Activated CD4-positive, alpha-beta memory T cell treated with anti-CD3 and anti-CD28 coated beads for 36 hours (primary cell): ENCODE measurements around the gene GSG1. TPM values are rescaled to one million over a fixed set of nuclear protein-coding genes. Genes with fewer than 3 reads are reported as not detected.
A peak's percentile ranks its signal among the peaks of the same experiment; 100 is the strongest.

Experiments used
- CTCF ChIA-PET: fragments of 350-600 bp; sonication (Branson Sonifier 250); formaldehyde crosslinking; loops from one replicate; lab custom pipeline; 2021; ENCODE audit warnings: antibody characterized with exemption, inconsistent platforms; lab: Charles Lee
- POLR2A ChIA-PET: fragments of 350-600 bp; sonication (Branson Sonifier 250); formaldehyde crosslinking; loops from one replicate; lab custom pipeline; 2021; ENCODE audit warnings: antibody characterized with exemption; lab: Charles Lee
- DNase-seq: peaks from one replicate; pipeline ENCODE4 v3.0.0-alpha.2; 2020
- H3K27ac Mint-ChIP-seq: one replicate; pipeline ENCODE4 v1.8.0; 2021; ENCODE audit warnings: mixed read lengths
- H3K27me3 Mint-ChIP-seq: one replicate; pipeline ENCODE4 v1.8.0; 2021; ENCODE audit warnings: mixed read lengths
- H3K36me3 Mint-ChIP-seq: one replicate; pipeline ENCODE4 v1.8.0; 2021; ENCODE audit warnings: mixed read lengths
- H3K4me1 Mint-ChIP-seq: one replicate; pipeline ENCODE4 v1.8.0; 2021; ENCODE audit warnings: low read depth, mixed read lengths
- H3K4me3 Mint-ChIP-seq: one replicate; pipeline ENCODE4 v1.8.0; 2021; ENCODE audit warnings: mild to moderate bottlenecking, mixed read lengths
- H3K9me3 Mint-ChIP-seq: one replicate; pipeline ENCODE4 v1.8.0; 2021; ENCODE audit warnings: mixed read lengths
- intact Hi-C: fragments of 100-400 bp; cut with micrococcal nuclease; formaldehyde crosslinking; loops from one replicate; pipeline ENCODE4 v1.15.1; 2023
- total RNA-seq, 2 experiments: library from RNA; stranded (reverse); gene quantifications; one replicate each; pipeline ENCODE4 v1.2.3, GENCODE V29; 2021

GSG1 gene
- total RNA-seq, 2 experiments from 2014 or later = not detected

- no peaks in the 10 kb centered on the region for H3K36me3 Mint-ChIP-seq
- ChIA-PET POLR2A (interaction anchor here (2.5 to 3.9 kb wide), 3 partner anchors 95 to 110 kb away, joined by 17 to 27 read pairs (median 18); partner anchors contain the start of gene EMP1), CTCF (interaction anchor here (0.6 to 6.0 kb wide), 7 partner anchors 15 to 184 kb away, joined by 3 to 173 read pairs (median 7); no protein-coding TSS in a partner anchor)
- peaks cover 57% of the 10 kb centered on the region for H3K4me1 Mint-ChIP-seq
- peak overlapping the region; percentile 57 for H3K4me3 Mint-ChIP-seq
- no peak for DNase-seq
- no peaks in the 10 kb centered on the region for H3K27me3 Mint-ChIP-seq
- intact Hi-C loops = loop anchor here (2.0 to 5.0 kb wide), 4 partner anchors 263 to 1267 kb away; partner anchors contain the start of genes APOLD1 and ATF7IP
- H3K27ac Mint-ChIP-seq = peak overlapping the region; percentile 83
- no peaks in the 10 kb centered on the region for H3K9me3 Mint-ChIP-seq
Observed at GRCh38 chr12:13100605-13100881, 2.9 kb downstream of the GSG1 start.

- Mint-ChIP-seq H3K27me3 (no peaks in the 10 kb centered on the region), H3K4me1 (peaks cover 58% of the 10 kb centered on the region), H3K27ac (peak overlapping the region; percentile 83), H3K36me3 (no peaks in the 10 kb centered on the region), H3K9me3 (no peaks in the 10 kb centered on the region), H3K4me3 (peak overlapping the region; percentile 57)
- CTCF ChIA-PET = interaction anchor here (0.9 to 6.0 kb wide), 8 partner anchors 16 to 364 kb away, joined by 3 to 173 read pairs (median 5); no protein-coding TSS in a partner anchor
- intact Hi-C loops = loop anchor here (2.0 to 5.0 kb wide), 4 partner anchors 263 to 1267 kb away; partner anchors contain the start of genes APOLD1 and ATF7IP
- POLR2A ChIA-PET = interaction anchor here (1.1 to 3.9 kb wide), 5 partner anchors 10 to 111 kb away, joined by 3 to 27 read pairs (median 17); partner anchors contain the start of gene EMP1
- DNase-seq = no peak
Observed at GRCh38 chr12:13099844-13100604, 3.4 kb downstream of the GSG1 start.

GRCh38 chr12:13099066-13099843 is 4.2 kb downstream of the GSG1 start:
- ChIA-PET CTCF (interaction anchor here (0.6 to 6.0 kb wide), 9 partner anchors 48 to 363 kb away, joined by 3 to 173 read pairs (median 5); partner anchors contain the start of gene EMP1), POLR2A (interaction anchor here (0.6 to 3.9 kb wide), 4 partner anchors 9 to 372 kb away, joined by 3 to 18 read pairs (median 4); no protein-coding TSS in a partner anchor)
- no peak for DNase-seq
- peak overlapping the region; percentile 68 for H3K27ac Mint-ChIP-seq
- H3K9me3 Mint-ChIP-seq = no peaks in the 10 kb centered on the region
- no peak overlapping the region for H3K4me3 Mint-ChIP-seq
- no peaks in the 10 kb centered on the region for H3K36me3 Mint-ChIP-seq
- intact Hi-C loops = no loop called here
- H3K27me3 Mint-ChIP-seq = no peaks in the 10 kb centered on the region
- H3K4me1 Mint-ChIP-seq = peaks cover 63% of the 10 kb centered on the region

- intact Hi-C loops = loop anchor here (1.0 kb wide), 3 partner anchors 114 to 181 kb away; no protein-coding TSS in a partner anchor
- Mint-ChIP-seq H3K4me3 (peak overlapping the region; percentile 27), H3K4me1 (peaks cover 54% of the 10 kb centered on the region), H3K9me3 (no peaks in the 10 kb centered on the region), H3K27ac (peak overlapping the region; percentile 40), H3K27me3 (no peaks in the 10 kb centered on the region), H3K36me3 (no peaks in the 10 kb centered on the region)
- POLR2A ChIA-PET = no interaction called here
- CTCF ChIA-PET = interaction anchor here (1.1 to 6.0 kb wide), 5 partner anchors 98 to 112 kb away, joined by 3 to 173 read pairs (median 4); partner anchors contain the start of gene EMP1
- no peak for DNase-seq
Observed at GRCh38 chr12:13097491-13098011, 5.9 kb downstream of the GSG1 start.

DNA sequence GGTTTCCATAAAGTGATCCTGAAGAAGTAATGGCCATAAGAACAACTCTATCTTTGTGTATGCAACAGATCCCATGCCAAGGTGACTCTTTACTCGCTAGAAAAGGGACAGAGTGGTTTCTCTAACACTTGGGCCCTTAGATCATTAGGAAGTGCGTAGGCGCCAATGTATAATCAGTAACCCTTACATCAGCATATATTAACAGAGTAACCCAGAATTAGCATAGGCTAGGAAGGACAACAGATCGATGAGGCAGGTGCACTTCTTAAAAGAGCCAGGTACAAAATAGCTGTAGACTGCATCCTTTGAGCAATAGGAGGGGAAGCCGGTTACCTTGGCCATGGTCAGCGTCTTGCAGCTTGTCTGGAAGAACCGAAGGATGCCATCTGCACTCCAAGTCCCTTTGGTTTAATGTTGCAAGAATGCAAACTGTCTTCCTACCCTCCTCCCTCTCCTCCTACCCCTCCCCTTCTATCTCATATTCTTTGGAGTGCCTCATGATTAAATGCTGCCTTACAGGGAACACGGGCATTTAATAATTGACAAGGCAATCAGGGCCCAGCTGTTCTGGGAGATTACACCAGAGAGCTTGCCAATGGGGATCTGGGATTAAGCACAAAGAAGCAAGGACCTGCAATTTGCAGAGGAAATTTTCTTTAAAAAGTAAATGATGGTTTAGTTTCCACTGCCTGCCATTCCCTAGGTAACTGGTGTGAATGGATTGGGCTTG is 8.0 kb downstream of the GSG1 start:
- CTCF ChIA-PET = interaction anchor here (3.8 kb wide), 1 partner anchor 116 kb away, joined by 35 read pairs; no protein-coding TSS in a partner anchor
- no peak for DNase-seq
- peaks cover 39% of the 10 kb centered on the region for H3K4me1 Mint-ChIP-seq
- intact Hi-C loops = no loop called here
- H3K27me3 Mint-ChIP-seq = no peaks in the 10 kb centered on the region
- H3K36me3 Mint-ChIP-seq = no peaks in the 10 kb centered on the region
- POLR2A ChIA-PET = no interaction called here
- H3K4me3 Mint-ChIP-seq = no peak overlapping the region
- H3K27ac Mint-ChIP-seq = no peak overlapping the region
- H3K9me3 Mint-ChIP-seq = no peaks in the 10 kb centered on the region

GRCh38 chr12:13094367-13094766 is 9.1 kb downstream of the GSG1 start:
- CTCF ChIA-PET = interaction anchor here (0.6 to 3.8 kb wide), 3 partner anchors 109 to 655 kb away, joined by 3 to 35 read pairs (median 3); no protein-coding TSS in a partner anchor

GRCh38 chr12:13093848-13094220 is 9.6 kb downstream of the GSG1 start:
- H3K27ac Mint-ChIP-seq = no peak overlapping the region
- DNase-seq = no peak
- intact Hi-C loops = no loop called here
- ChIA-PET CTCF (interaction anchor here (1.2 to 3.8 kb wide), 2 partner anchors 109 to 117 kb away, joined by 3 to 35 read pairs; no protein-coding TSS in a partner anchor), POLR2A (interaction anchor here (0.5 kb wide), 1 partner anchor 1055 kb away, joined by 3 read pairs; no protein-coding TSS in a partner anchor)
- no peaks in the 10 kb centered on the region for H3K9me3 Mint-ChIP-seq
- no peaks in the 10 kb centered on the region for H3K27me3 Mint-ChIP-seq
- no peaks in the 10 kb centered on the region for H3K36me3 Mint-ChIP-seq
- H3K4me3 Mint-ChIP-seq = no peak overlapping the region
- H3K4me1 Mint-ChIP-seq = peaks cover 25% of the 10 kb centered on the region

More at GRCh38 chr12:13094367-13094766, 9.1 kb downstream of the GSG1 start:
- no peak for DNase-seq
- POLR2A ChIA-PET = no interaction called here
- intact Hi-C loops = no loop called here
- H3K27ac Mint-ChIP-seq = no peak overlapping the region
- H3K27me3 Mint-ChIP-seq = no peaks in the 10 kb centered on the region
- no peaks in the 10 kb centered on the region for H3K36me3 Mint-ChIP-seq
- no peaks in the 10 kb centered on the region for H3K9me3 Mint-ChIP-seq
- no peak overlapping the region for H3K4me3 Mint-ChIP-seq
- H3K4me1 Mint-ChIP-seq = peaks cover 30% of the 10 kb centered on the region

DNA sequence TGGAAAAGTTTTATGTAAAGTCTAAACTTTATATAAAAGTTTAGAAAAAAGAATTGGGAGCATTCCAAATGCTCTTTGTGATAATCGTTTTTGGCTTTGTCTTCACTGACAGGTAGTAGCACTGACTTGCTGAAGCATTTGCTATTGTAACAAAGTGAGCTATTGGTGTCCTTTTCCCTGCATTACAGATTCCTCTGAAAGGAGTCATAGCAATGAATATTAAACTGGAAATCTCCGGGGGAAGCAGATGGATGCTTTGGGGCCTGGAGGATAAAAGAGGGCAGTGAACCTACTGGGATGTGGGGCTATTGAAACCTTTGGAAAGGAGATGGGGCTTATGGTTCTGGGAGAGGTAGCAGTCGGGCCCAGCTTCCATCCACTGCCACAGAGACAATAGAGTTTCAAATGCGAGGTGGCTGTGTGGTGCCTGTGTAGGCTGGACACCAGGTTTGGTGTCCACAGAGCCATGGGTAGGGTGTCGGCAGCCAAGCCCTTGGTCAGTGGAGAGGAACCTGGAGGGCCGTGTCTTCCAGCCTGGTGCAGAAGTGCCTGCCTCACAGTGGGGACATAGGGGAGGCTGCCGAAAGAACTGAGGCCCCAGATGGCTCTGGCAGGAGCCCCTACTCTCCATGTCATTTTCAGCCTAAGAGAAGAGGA is 10.1 kb downstream of the GSG1 start:
- intact Hi-C loops = no loop called here
- no peaks in the 10 kb centered on the region for H3K36me3 Mint-ChIP-seq
- CTCF ChIA-PET = interaction anchor here (1.0 to 3.8 kb wide), 3 partner anchors 108 to 163 kb away, joined by 3 to 35 read pairs (median 4); no protein-coding TSS in a partner anchor
- H3K4me1 Mint-ChIP-seq = peaks cover 19% of the 10 kb centered on the region
- H3K27ac Mint-ChIP-seq = no peak overlapping the region
- no peaks in the 10 kb centered on the region for H3K27me3 Mint-ChIP-seq
- H3K4me3 Mint-ChIP-seq = no peak overlapping the region
- POLR2A ChIA-PET = interaction anchor here (0.5 kb wide), 1 partner anchor 1054 kb away, joined by 3 read pairs; no protein-coding TSS in a partner anchor
- no peak for DNase-seq
- H3K9me3 Mint-ChIP-seq = no peaks in the 10 kb centered on the region

GRCh38 chr12:13091832-13092231 is 11.6 kb downstream of the GSG1 start:
- Mint-ChIP-seq H3K9me3 (no peaks in the 10 kb centered on the region), H3K36me3 (no peaks in the 10 kb centered on the region), H3K27me3 (no peaks in the 10 kb centered on the region), H3K4me3 (no peak overlapping the region), H3K4me1 (peaks cover 13% of the 10 kb centered on the region), H3K27ac (no peak overlapping the region)
- ChIA-PET CTCF (no interaction called here), POLR2A (no interaction called here)
- intact Hi-C loops = no loop called here
- no peak for DNase-seq

DNA sequence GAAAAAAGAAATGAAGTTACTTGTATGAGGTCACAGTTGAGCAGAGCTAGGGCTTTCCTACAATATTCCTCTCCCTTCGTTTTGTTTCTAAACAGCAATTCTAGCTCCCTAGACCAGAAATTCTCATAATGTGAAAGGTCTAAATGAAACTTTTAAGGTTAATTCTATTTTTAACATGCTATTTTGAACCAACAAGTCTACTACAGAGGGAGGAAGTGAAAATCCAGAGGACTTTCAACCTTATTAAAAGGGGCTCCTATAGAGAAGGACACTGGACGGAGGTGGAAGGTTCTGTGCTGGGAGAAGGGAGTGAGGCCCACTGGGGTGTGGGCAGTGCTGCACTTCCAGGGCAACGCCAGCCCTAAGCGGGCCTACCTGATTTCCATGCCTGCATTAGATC is 13.4 kb downstream of the GSG1 start:
- Mint-ChIP-seq H3K27ac (no peak overlapping the region), H3K27me3 (no peaks in the 10 kb centered on the region), H3K36me3 (no peaks in the 10 kb centered on the region), H3K4me1 (peaks cover 20% of the 10 kb centered on the region), H3K4me3 (no peak overlapping the region), H3K9me3 (no peaks in the 10 kb centered on the region)
- intact Hi-C loops = no loop called here
- ChIA-PET POLR2A (interaction anchor here (1.2 kb wide), 1 partner anchor 9 kb away, joined by 3 read pairs; no protein-coding TSS in a partner anchor), CTCF (interaction anchor here (1.3 kb wide), 1 partner anchor 121 kb away, joined by 5 read pairs; no protein-coding TSS in a partner anchor)
- no peak for DNase-seq
